HUES6 (cell line): ENCODE data around the gene NUP42.

ENCODE experiments used
- H3K27ac ChIP-seq: 2 replicates; pipeline ENCODE4 v1.7.0; 2013; ENCODE audit warnings: low read depth, mild to moderate bottlenecking, low read length, inconsistent platforms
- H3K27me3 ChIP-seq: 2 replicates; pipeline ENCODE4 v1.6.1; 2013; ENCODE audit warnings: low read length; ENCODE audit not compliant: control insufficient read depth, insufficient read depth
- H3K36me3 ChIP-seq: 2 replicates; pipeline ENCODE4 v1.6.1; 2013; ENCODE audit warnings: low read length; ENCODE audit not compliant: control insufficient read depth, insufficient read depth
- H3K4me1 ChIP-seq: 2 replicates; pipeline ENCODE4 v1.6.1; 2013; ENCODE audit warnings: low read length; ENCODE audit not compliant: control insufficient read depth, insufficient read depth
- H3K4me3 ChIP-seq: 2 replicates; pipeline ENCODE4 v1.5.1; 2013; ENCODE audit warnings: low read depth, low read length
- H3K9ac ChIP-seq: one replicate; pipeline ENCODE4 v1.6.1; 2013; ENCODE audit warnings: mild to moderate bottlenecking, low read length
- H3K9me3 ChIP-seq: 2 replicates; pipeline ENCODE4 v1.6.1; 2013; ENCODE audit warnings: low read depth, low read length; ENCODE audit not compliant: control insufficient read depth, insufficient read depth

The NUP42 gene

DNA sequence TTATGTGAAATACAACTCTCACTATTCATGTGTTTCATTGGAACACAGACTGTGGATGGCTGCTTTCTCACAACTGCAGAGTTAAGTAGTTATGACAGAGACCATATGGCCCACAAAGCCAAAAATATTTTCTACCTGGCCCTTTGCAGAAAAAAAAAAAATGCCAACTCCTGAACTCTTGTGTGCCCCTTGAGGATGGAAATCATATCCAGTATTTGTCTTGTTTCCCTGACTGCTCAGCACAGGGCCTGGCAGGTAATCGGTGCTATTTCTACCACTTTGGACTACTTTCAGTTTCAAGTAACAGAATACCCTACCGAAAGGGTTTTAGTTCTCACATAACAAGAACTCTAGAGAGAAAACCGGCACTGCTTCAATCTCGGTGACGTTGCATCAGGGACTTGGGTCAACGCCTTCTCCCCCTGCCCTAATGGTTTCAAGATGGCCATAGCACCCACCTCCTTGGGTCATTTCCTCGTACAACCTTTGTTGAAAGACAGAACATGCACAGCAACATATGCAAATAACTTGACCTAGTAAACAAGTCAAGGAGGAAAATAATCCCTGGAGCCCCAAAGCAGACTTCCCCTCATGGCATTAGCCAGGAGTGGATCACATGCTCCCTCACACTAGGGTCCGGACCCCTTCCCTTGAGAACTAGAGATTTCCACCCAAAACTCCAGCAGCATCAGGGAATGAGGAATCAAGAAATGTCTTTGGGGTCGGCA is 52.9 kb downstream of the NUP42 start:
- no peaks in the 10 kb centered on the region for H3K36me3 ChIP-seq
- H3K4me3 ChIP-seq, result no peak overlapping the region
- no peak overlapping the region for H3K27ac ChIP-seq
- H3K9me3 ChIP-seq, result no peaks in the 10 kb centered on the region
- H3K27me3 ChIP-seq, result no peaks in the 10 kb centered on the region
- no peaks in the 10 kb centered on the region for H3K4me1 ChIP-seq
- no peak overlapping the region for H3K9ac ChIP-seq

DNA sequence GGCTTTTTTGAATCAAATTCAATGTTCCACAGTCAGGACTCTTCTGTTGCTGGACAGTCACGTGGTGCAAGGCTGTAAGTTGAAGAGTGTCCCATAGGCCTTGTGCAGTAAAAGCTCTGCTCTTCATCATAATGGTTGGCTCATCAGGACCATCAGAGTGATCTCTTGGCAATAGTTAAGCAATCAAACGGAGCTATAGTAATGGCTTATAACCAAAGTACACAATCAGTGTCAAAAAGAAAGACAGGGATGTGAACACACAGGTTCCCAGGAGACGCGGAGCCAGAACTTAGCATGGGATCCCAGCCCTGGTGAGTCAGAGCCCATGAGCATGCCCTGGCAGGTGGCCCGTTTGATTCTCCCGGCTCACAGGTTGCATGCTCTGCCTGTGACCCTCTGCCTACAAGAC is 54.0 kb downstream of the NUP42 start:
- no peaks in the 10 kb centered on the region for H3K9me3 ChIP-seq
- H3K27me3 ChIP-seq, result no peaks in the 10 kb centered on the region

DNA sequence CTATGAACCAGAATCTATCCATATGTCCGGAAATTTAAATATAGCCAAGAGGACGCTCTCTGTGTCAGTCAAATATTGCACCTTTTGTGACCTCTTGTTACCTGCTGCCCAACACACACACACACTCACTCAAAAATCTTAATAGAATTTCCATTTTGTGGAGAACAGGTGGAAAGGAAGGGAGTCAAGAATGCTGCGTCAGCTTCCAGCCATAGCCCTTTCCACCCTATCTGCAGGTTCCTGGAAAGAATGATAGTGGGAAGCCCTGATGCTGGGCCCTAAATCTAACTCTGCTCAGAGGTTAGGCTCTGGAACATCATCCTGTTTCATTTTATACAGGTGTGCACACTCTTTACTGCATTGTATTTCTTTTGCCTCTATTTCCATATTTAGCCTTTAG is 55.2 kb downstream of the NUP42 start:
- H3K27ac ChIP-seq, result no peak overlapping the region
- H3K4me1 ChIP-seq, result no peaks in the 10 kb centered on the region
- no peak overlapping the region for H3K9ac ChIP-seq
- no peak overlapping the region for H3K4me3 ChIP-seq
- no peaks in the 10 kb centered on the region for H3K36me3 ChIP-seq
- no peaks in the 10 kb centered on the region for H3K9me3 ChIP-seq
- no peaks in the 10 kb centered on the region for H3K27me3 ChIP-seq

More for the DNA sequence above, 54.0 kb downstream of the NUP42 start:
- Histone ChIP-seq H3K4me3 (no peak overlapping the region), H3K9ac (no peak overlapping the region), H3K4me1 (no peaks in the 10 kb centered on the region), H3K27ac (no peak overlapping the region), H3K36me3 (no peaks in the 10 kb centered on the region)

DNA sequence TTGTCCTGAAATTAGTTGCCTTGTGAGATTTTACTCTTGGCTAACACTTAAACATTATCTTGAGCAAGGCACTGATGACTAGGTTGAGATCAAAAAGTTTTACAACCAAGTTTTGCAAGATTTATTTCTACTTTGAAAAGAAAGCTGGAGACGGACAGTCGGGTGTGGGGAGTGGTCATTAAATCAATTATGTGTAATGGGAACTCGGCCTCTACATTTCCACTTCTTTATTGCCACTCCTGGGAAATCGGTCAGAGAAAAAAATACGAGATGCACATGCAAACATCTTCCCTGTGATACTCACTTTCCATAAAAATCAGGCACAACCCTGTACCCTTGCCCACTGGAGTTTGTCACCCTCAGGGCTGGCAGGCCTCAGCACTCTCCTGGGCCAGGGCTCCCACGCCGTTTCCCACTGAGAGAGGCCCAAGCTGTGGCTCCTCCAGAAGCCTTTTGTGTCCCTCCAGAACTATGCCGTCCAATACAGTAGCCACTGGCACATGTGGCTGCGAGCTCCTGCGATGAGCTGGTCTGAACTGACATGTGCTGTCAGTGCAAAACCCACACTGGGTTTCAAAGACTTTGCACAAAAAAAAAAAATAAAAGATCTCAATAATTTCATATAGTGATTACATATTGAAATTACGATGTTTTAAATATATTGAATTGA is 57.3 kb downstream of the NUP42 start:
- H3K9ac ChIP-seq, result no peak overlapping the region
- no peaks in the 10 kb centered on the region for H3K27me3 ChIP-seq
- H3K4me3 ChIP-seq, result no peak overlapping the region
- H3K4me1 ChIP-seq, result no peaks in the 10 kb centered on the region
- no peaks in the 10 kb centered on the region for H3K9me3 ChIP-seq
- H3K36me3 ChIP-seq, result no peaks in the 10 kb centered on the region
- no peak overlapping the region for H3K27ac ChIP-seq

DNA sequence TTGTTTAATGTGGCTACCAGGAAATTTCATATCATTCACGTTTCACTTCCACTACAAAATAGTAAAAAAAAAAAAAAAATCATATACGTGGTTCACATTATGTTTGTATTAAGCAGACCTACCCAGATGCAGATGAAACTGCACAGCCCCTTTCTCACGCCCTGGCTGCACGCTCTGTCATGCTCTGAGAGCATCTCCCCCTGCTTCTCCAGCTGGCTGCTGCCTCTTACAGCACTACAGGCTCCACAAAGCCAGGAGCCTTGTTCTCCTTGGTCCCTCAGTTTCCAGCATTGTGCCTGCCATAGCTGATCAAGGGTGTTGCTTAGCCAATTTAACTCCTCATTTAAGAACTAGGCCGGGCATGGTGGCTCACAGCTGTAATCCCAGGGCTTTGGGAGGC is 57.9 kb downstream of the NUP42 start:
- H3K4me1 ChIP-seq, result no peaks in the 10 kb centered on the region
- no peak overlapping the region for H3K9ac ChIP-seq
- no peak overlapping the region for H3K4me3 ChIP-seq
- no peaks in the 10 kb centered on the region for H3K36me3 ChIP-seq
- H3K27ac ChIP-seq, result no peak overlapping the region
- no peaks in the 10 kb centered on the region for H3K9me3 ChIP-seq
- H3K27me3 ChIP-seq, result no peaks in the 10 kb centered on the region

DNA sequence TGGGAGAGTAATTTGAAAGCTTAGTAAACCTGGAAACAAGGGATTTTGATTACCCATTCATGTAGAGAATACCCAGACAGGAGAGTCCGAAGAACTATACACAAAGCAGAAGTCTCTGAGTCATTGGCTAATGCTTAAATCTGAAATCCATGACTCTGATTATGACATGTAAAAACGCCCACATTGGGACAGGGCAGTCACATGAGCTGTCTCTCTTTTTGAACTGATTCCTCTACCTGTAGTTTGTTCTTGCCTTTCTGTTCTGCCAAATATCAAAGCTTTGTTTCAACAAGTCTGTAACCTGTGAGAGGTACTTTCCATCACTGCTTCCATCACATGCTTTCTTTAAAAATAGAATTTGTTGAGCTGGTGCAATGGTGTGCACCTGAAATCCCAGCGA is 60.5 kb downstream of the NUP42 start:
- peaks cover 8% of the 10 kb centered on the region for H3K4me1 ChIP-seq
- H3K9ac ChIP-seq, result no peak overlapping the region
- no peak overlapping the region for H3K27ac ChIP-seq
- H3K9me3 ChIP-seq, result no peaks in the 10 kb centered on the region
- H3K27me3 ChIP-seq, result peaks cover 6% of the 10 kb centered on the region; the same call in 1 of the 2 replicates
- H3K36me3 ChIP-seq, result no peaks in the 10 kb centered on the region
- no peak overlapping the region for H3K4me3 ChIP-seq

DNA sequence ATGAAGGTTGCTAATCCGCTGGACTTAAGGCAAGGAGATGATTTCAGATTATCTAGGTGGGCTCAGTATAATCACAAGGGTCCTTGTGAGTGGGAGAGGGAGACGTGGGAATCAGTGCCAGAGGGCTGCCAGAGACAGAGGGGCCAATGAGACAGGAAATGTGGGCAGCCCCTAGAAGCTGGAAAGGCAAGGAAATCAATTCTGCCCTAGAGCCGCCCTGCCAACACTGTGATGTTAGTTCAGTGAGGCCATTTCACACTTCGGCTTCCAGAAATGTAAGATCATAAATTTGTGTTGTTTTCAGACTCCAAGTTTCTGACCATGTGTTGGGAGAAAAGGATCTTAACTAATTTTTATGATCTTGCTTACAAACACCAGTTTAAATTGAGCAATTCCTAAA is 61.1 kb downstream of the NUP42 start:
- Histone ChIP-seq H3K27ac (no peak overlapping the region), H3K4me1 (peaks cover 12% of the 10 kb centered on the region), H3K9me3 (no peaks in the 10 kb centered on the region), H3K27me3 (peaks cover 10% of the 10 kb centered on the region; the same call in 1 of the 2 replicates), H3K36me3 (no peaks in the 10 kb centered on the region), H3K9ac (no peak overlapping the region), H3K4me3 (no peak overlapping the region)

DNA sequence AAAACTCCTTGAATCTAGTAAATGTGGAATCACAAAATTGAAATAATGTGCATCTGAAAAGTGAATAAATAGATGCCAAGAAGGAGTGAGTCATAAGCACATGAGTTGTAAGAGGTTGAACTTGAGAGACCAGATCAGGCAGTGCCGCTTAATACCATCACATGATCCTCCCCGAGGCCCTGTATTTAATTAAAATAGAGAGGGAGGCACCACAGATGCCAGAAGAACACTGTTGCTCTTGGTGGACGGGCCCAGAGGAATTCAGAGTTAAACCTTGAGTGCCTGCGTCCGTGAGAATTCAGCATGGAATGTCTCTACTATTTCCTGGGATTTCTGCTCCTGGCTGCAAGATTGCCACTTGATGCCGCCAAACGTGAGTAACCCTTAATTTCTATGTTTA is 64.7 kb downstream of the NUP42 start, which contains the start of gene GPNMB:
GPNMB (plus strand) TSS at position 221 of the 400 bp plus-strand sequence; CDS start at position 304, 83 bp downstream.
- no peak within 1 kb of the TSS for H3K27ac ChIP-seq
- peak within 1 kb of the TSS; percentile 47; the same call in 1 of the 2 replicates for H3K4me3 ChIP-seq
- no peaks in the 10 kb centered on the region; the same call in 1 of the 2 replicates for H3K9me3 ChIP-seq
- peaks cover 16% of the 10 kb centered on the region; the same call in 1 of the 2 replicates for H3K27me3 ChIP-seq
- H3K4me1 ChIP-seq, result peaks cover 15% of the 10 kb centered on the region
- H3K36me3 ChIP-seq, result no peaks in the 10 kb centered on the region
- no peak within 1 kb of the TSS for H3K9ac ChIP-seq

DNA sequence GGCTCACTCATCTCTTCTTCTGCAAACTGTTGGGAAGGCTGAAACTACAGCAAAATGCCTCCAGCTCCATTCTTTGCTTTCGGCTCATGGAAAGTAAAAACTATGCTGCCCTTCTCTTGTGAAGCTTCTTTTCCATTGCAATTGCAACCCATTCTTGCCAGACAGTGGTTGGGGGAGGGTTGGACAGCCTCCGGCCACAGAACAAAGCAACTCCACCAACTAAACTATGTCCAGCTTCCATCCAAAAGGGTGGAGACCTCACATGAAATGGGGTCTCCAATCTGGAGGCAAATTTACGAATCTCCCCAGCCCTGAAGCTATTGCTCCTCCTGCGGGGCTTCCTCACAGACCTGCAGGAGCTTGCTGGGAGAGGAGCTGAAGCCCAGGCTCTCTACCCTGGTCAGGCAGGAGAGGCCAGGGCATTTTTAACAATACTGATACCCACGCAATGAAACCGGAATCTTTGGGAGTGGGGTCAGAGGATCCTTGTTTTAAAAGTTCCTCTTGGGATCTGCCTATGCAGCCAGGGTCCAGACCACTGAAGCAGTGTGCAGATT is 65.3 kb downstream of the NUP42 start:
- Histone ChIP-seq H3K9ac (no peak overlapping the region), H3K9me3 (no peaks in the 10 kb centered on the region; the same call in 1 of the 2 replicates), H3K36me3 (no peaks in the 10 kb centered on the region), H3K27me3 (peaks cover 16% of the 10 kb centered on the region; the same call in 1 of the 2 replicates), H3K4me3 (peak overlapping the region; percentile 47; the same call in 1 of the 2 replicates), H3K4me1 (peaks cover 15% of the 10 kb centered on the region), H3K27ac (no peak overlapping the region)

DNA sequence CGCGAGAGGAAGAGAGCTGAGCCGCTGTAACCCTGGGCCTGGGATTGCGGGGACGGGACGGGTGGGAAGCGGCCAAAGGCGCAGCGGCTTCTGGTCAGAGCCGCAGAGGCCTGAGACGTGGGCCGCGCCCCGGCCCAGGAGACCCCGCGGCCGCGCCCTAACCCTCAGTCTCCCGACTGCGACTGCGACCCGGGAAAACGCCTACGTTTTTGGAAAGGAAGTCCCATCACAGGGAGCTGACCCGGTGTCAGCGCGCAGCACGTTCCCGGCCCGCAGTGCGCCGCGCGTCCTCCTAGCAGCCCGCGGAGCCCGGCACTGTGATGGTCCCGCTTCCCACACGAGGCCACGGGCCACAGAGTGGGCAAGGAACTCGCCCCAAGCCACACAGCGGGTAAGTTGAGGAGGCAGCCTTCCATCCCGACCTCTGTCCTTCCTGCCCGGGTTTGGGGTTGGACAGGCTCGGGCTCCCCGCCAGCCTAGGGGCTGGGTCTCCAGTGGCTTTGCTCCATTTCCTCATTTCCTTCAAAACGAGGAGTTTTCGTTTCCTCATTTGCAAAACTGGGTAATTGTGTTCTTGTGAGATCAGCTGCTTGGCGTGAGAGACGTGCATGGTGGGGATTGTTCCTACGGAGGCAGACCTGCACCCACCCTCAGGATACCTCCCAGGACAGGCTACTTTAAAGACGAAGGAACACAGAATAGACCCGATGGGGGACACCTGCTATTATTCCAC is 65.9 kb downstream of the NUP42 start:
- Histone ChIP-seq H3K9me3 (peaks cover 2% of the 10 kb centered on the region; the same call in 1 of the 2 replicates), H3K4me1 (peaks cover 15% of the 10 kb centered on the region), H3K27me3 (peaks cover 16% of the 10 kb centered on the region; the same call in 1 of the 2 replicates), H3K4me3 (peak overlapping the region; percentile 47; the same call in 1 of the 2 replicates), H3K9ac (no peak overlapping the region), H3K27ac (no peak overlapping the region), H3K36me3 (no peaks in the 10 kb centered on the region)
